Sigmoid colon (tissue), 7 donors: ENCODE measurements around the gene KCNQ5. TPM values are rescaled to one million over a fixed set of nuclear protein-coding genes. Genes with fewer than 3 reads are reported as not detected.

ENCODE experiments used
- DNase-seq: peaks from one replicate; pipeline ENCODE4 v3.0.0-alpha.2; 2019
- H3K27ac ChIP-seq, 4 donors: fragments of 200-600 bp; sonication (generic); one replicate each; pipeline ENCODE4 v1.5.1; 2016 to 2019; ENCODE audit warnings: mild to moderate bottlenecking in 1 of 4
- H3K27me3 ChIP-seq, 3 donors: fragments of 200-600 bp; sonication (generic); one replicate each; pipeline ENCODE4 v1.5.1; 2019; ENCODE audit warnings: mild to moderate bottlenecking in 1 of 3
- H3K36me3 ChIP-seq, 4 donors: fragments of 200-600 bp; sonication (generic); one replicate each; pipeline ENCODE4 v1.5.1; 2016 to 2019
- H3K4me1 ChIP-seq, 4 donors: fragments of 200-600 bp; sonication (generic); one replicate each; pipeline ENCODE4 v1.5.1; 2017 to 2019
- H3K4me3 ChIP-seq, 4 donors: fragments of 200-600 bp; sonication (generic); one replicate each; pipeline ENCODE4 v1.5.1; 2017 to 2019; ENCODE audit warnings: mild to moderate bottlenecking in 2 of 4, moderate library complexity in 1 of 4
- H3K9me3 ChIP-seq, 4 donors: fragments of 200-600 bp in 3 of 4; sonication (generic) in 3 of 4; one replicate each; pipeline versions ENCODE4 v1.5.1 to v1.6.1; 2013 to 2019
- CTCF ChIP-seq, 4 experiments: fragments of 450-650 bp in 3 of 4; fragments of 200-600 bp in 1 of 4; IDR thresholded peaks; one replicate each; pipeline ENCODE4 v1.5.1; 2016 to 2019; ENCODE audit warnings: antibody characterized with exemption in 4 of 4, mild to moderate bottlenecking in 3 of 4, moderate library complexity in 2 of 4
- EP300 ChIP-seq, 4 donors: sonication (generic); formaldehyde crosslinking; IDR thresholded peaks; one replicate each; pipeline ENCODE4 v1.6.1; 2017; ENCODE audit warnings: antibody characterized with exemption in 4 of 4
- POLR2A ChIP-seq, 2 donors: fragments of 450-650 bp; IDR thresholded peaks; one replicate each; pipeline ENCODE4 v1.6.1; 2016; ENCODE audit warnings: antibody characterized with exemption in 2 of 2, mild to moderate bottlenecking in 2 of 2, moderate library complexity in 2 of 2
- POLR2AphosphoS5 ChIP-seq, 4 donors: sonication (generic); formaldehyde crosslinking; IDR thresholded peaks; one replicate each; pipeline ENCODE4 v1.6.1; 2017; ENCODE audit warnings: antibody characterized with exemption in 4 of 4
- WGBS, 2 donors: extraction: QIAGEN DNeasy Blood & Tissue Kit; methylation state at CpG; one replicate each; pipeline ENCODE4 v1.1.7; 2013; 5-methylcytosine and 5-hydroxymethylcytosine counted together
- intact Hi-C: fragments of 100-400 bp; cut with DNase I; formaldehyde crosslinking; loops from one replicate; pipeline ENCODE4 v1.15.1; 2023
- polyA plus RNA-seq, 3 donors: library from polyadenylated mRNA; stranded (reverse); fragments of 200-250 nt; gene quantifications; one replicate each; pipeline ENCODE4 v1.2.3, GENCODE V29; 2013
- total RNA-seq, 4 donors: library from RNA; depleted of rRNA; stranded (reverse); fragments of >200 nt; gene quantifications; one replicate each; pipeline ENCODE4 v1.1.0, GENCODE V29; 2016
- donor health status: healthy with polysubstance abuse.
- donor health status: Bipolar disorder and iron deficiency.
- donor health status: healthy.

Gene KCNQ5
- total and polyA plus RNA-seq, 7 donors: 0.49 to 2.1 (median 1.1) TPM; not detected in 2

DNA sequence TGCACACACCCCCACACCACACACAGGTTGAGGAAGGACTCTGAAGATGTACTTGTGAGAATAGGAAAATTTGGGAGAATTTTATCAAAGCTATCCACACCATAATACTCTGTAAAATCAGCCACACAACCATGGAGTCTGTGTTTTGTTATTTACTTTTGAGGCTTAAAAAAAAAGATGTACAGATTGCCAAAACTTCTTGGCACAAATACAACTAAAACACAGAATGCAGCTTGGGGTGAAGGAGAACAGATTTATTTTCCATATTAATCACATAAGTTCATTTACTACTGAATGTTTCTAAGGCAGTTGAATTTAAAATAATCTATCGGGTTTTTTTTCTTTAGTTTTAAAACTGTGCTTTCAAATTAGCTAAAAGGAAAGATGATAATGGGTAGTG is 32.8 kb upstream of the KCNQ5 start:
- H3K4me1 ChIP-seq: no peaks in the 10 kb centered on the region
- H3K27ac ChIP-seq: no peak overlapping the region
- H3K36me3 ChIP-seq: no peaks in the 10 kb centered on the region
- DNase-seq: no peak
- TF ChIP-seq POLR2AphosphoS5 (IDR thresholded peaks at IDR 0.05) (no peak), EP300 (IDR thresholded peaks at IDR 0.05) (no peak), POLR2A (IDR thresholded peaks at IDR 0.05) (no peak), CTCF (IDR thresholded peaks at IDR 0.05) (no peak)
- no peaks in the 10 kb centered on the region for H3K27me3 ChIP-seq
- intact Hi-C loops: no loop called here
- H3K4me3 ChIP-seq: no peak overlapping the region
- no peaks in the 10 kb centered on the region for H3K9me3 ChIP-seq
- WGBS, 2 donors: 73 to 76% methylated on average over 1 of the region's 1 CpG

DNA sequence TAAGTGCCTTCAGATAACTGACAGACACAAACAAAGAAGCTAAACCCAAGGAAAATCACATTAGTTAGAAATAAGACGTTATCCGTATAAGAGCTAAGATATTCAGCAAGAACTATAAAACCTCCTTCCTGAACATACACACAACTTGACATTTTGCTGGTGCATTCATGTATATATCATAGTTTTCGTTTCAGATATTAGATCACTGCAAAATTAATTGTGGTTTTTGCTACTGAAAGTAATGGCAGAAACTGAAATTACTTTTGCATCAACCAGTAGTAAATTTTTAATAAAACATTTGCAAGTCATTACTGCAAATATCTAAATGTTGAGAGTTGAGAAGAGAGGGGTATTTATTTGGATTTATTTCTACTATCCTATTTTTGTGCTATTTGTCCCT is 26.1 kb upstream of the KCNQ5 start:
- H3K4me1 ChIP-seq: no peaks in the 10 kb centered on the region
- no peaks in the 10 kb centered on the region for H3K36me3 ChIP-seq
- WGBS, 2 donors: 76 to 79% methylated on average over 3 of the region's 3 CpGs
- DNase-seq: no peak
- H3K9me3 ChIP-seq: no peaks in the 10 kb centered on the region
- no peak overlapping the region for H3K27ac ChIP-seq
- intact Hi-C loops: no loop called here
- TF ChIP-seq POLR2A (IDR thresholded peaks at IDR 0.05) (no peak), EP300 (IDR thresholded peaks at IDR 0.05) (no peak), POLR2AphosphoS5 (IDR thresholded peaks at IDR 0.05) (no peak), CTCF (IDR thresholded peaks at IDR 0.05) (no peak)
- no peak overlapping the region for H3K4me3 ChIP-seq
- H3K27me3 ChIP-seq: no peaks in the 10 kb centered on the region

GRCh38 chr6:72616406-72617015 is 5.4 kb upstream of the KCNQ5 start:
- intact Hi-C loops: no loop called here
- WGBS, 2 donors: 28 to 40% methylated on average over 3 of the region's 3 CpGs

DNA sequence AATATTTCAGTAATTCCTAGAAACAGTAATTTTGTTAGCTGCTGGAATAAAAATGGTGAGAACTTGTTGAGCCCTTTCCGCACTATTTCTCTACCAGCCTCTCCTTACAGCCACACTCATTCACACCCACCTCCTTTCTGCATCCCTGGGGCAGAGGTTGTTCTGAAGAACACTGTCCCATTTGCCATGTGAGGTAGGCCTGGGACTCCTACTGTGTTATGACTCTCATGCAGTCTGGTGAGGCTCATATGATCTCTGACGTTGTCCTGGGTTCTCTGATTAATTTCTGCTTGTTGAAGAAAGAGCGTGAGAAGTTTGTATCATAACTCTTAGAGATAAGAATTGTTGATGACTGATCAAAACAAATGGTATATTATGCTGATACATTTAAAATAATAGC is 4.1 kb upstream of the KCNQ5 start:
- TF ChIP-seq POLR2AphosphoS5 (IDR thresholded peaks at IDR 0.05): no peak
- TF ChIP-seq POLR2A (IDR thresholded peaks at IDR 0.05): no peak
- TF ChIP-seq EP300 (IDR thresholded peaks at IDR 0.05): no peak
- no peak for TF ChIP-seq CTCF (IDR thresholded peaks at IDR 0.05)
- 86 to 93% methylated on average over 3 of the region's 3 CpGs for WGBS, 2 donors

More at GRCh38 chr6:72616406-72617015, 5.4 kb upstream of the KCNQ5 start:
- no peak overlapping the region for H3K27ac ChIP-seq
- H3K27me3 ChIP-seq: peaks cover 0 to 14% (median 9%) of the 10 kb centered on the region in 3 donors
- peaks cover 0 to 21% (median 19%) of the 10 kb centered on the region in 4 donors for H3K4me1 ChIP-seq
- H3K36me3 ChIP-seq: no peaks in the 10 kb centered on the region
- no peak for DNase-seq
- TF ChIP-seq CTCF (IDR thresholded peaks at IDR 0.05): peak in 2 of 4 experiments; percentile 29 to 33
- TF ChIP-seq POLR2A (IDR thresholded peaks at IDR 0.05): no peak
- TF ChIP-seq EP300 (IDR thresholded peaks at IDR 0.05): no peak
- TF ChIP-seq POLR2AphosphoS5 (IDR thresholded peaks at IDR 0.05): no peak
- no peaks in the 10 kb centered on the region for H3K9me3 ChIP-seq
- no peak overlapping the region for H3K4me3 ChIP-seq

More for the DNA sequence above, 4.1 kb upstream of the KCNQ5 start:
- Histone ChIP-seq H3K36me3 (no peaks in the 10 kb centered on the region), H3K4me1 (peaks cover 0 to 33% (median 31%) of the 10 kb centered on the region in 4 donors), H3K27ac (no peak overlapping the region), H3K9me3 (no peaks in the 10 kb centered on the region), H3K27me3 (peaks cover 10 to 26% (median 21%) of the 10 kb centered on the region in 3 donors), H3K4me3 (no peak overlapping the region)
- intact Hi-C loops: no loop called here
- DNase-seq: no peak
